22Rv1 (cell line): ENCODE measurements around the gene PDHX.

Source experiments
- ZFX ChIP-seq: fragments of 450-650 bp; IDR thresholded peaks from 2 replicates; pipeline ENCODE4 v1.6.1; 2017; ENCODE audit warnings: antibody characterized with exemption, borderline replicate concordance
- TF ChIP-seq, protein P1 (sequence below): fragments of 450-650 bp; IDR thresholded peaks from 2 replicates; pipeline ENCODE4 v1.5.1; 2017; ENCODE audit warnings: mild to moderate bottlenecking

DNA sequence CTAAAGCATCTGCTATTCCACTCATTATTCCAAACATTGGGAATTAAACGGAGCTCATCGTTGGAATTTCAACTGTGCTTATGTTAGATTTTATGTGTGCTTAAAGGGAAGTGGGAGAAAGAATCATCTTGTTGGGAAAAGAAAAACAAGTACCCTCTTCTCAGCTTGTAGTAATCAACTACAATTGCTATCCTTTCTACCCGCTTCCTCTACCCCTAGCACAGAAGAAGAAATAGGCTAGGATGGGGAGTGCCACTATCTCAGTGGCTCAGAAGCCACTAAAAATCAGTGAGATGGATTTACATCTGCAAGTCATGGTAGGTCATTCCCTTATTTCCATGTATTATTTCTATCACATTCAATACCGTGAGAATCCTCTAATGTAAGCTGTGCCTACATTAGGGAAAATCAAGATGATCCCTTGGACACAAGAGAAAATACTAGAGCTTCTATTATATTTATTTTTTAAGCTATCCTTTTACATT lies 124.7 kb downstream of the PDHX start:
- TF ChIP-seq, protein P1, sequence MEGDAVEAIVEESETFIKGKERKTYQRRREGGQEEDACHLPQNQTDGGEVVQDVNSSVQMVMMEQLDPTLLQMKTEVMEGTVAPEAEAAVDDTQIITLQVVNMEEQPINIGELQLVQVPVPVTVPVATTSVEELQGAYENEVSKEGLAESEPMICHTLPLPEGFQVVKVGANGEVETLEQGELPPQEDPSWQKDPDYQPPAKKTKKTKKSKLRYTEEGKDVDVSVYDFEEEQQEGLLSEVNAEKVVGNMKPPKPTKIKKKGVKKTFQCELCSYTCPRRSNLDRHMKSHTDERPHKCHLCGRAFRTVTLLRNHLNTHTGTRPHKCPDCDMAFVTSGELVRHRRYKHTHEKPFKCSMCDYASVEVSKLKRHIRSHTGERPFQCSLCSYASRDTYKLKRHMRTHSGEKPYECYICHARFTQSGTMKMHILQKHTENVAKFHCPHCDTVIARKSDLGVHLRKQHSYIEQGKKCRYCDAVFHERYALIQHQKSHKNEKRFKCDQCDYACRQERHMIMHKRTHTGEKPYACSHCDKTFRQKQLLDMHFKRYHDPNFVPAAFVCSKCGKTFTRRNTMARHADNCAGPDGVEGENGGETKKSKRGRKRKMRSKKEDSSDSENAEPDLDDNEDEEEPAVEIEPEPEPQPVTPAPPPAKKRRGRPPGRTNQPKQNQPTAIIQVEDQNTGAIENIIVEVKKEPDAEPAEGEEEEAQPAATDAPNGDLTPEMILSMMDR: no peak
- TF ChIP-seq ZFX: no peak
